HG03039 (cell line): ENCODE data around the gene TMA7B.
"Not testable (repeated sequence)": the region's sequence is repeated elsewhere in the genome, so short reads cannot be mapped to it uniquely, and the experiment has no call there.

ENCODE experiments used
- ATAC-seq: cut with Tn5 transposase; IDR thresholded peaks from one replicate; pipeline ENCODE4 v1.9.1; 2021; ENCODE audit warnings: mild to moderate bottlenecking, moderate library complexity; ENCODE audit not compliant: unreplicated experiment

Gene TMA7B

GRCh38 chr22:39951603-39952293, 8.4 kb upstream of the TMA7B start:
- ATAC-seq = not testable (repeated sequence)

- no peak for ATAC-seq
Observed at GRCh38 chr22:39952347-39952746, 7.8 kb upstream of the TMA7B start.

- ATAC-seq = no peak
Observed at GRCh38 chr22:39953101-39953500, 7.1 kb upstream of the TMA7B start.

- no peak for ATAC-seq
Observed at GRCh38 chr22:39954584-39955055, 5.6 kb upstream of the TMA7B start.

GRCh38 chr22:39955675-39956074, 4.5 kb upstream of the TMA7B start:
- no peak for ATAC-seq

- no peak for ATAC-seq
Observed at GRCh38 chr22:39956932-39957664, 3.1 kb upstream of the TMA7B start.

GRCh38 chr22:39958009-39958711, 2.0 kb upstream of the TMA7B start:
- ATAC-seq = no peak

- ATAC-seq = no peak
Observed at GRCh38 chr22:39958949-39959639, 1.1 kb upstream of the TMA7B start.

- peak; percentile 62 for ATAC-seq
Observed at GRCh38 chr22:39960791-39961746, 872 bp downstream of the TMA7B start.

- no peak for ATAC-seq
Observed at GRCh38 chr22:39962071-39962470, 1.9 kb downstream of the TMA7B start.

GRCh38 chr22:39965748-39966147, 5.6 kb downstream of the TMA7B start:
- no peak for ATAC-seq

- ATAC-seq = no peak
Observed at GRCh38 chr22:39966470-39966869, 6.3 kb downstream of the TMA7B start.

- no peak for ATAC-seq
Observed at GRCh38 chr22:39967103-39967829, 7.1 kb downstream of the TMA7B start.

GRCh38 chr22:39967996-39968972, 8.1 kb downstream of the TMA7B start:
- ATAC-seq = no peak

GRCh38 chr22:39970742-39971141, 10.5 kb downstream of the TMA7B start:
- ATAC-seq = no peak

- no peak for ATAC-seq
Observed at GRCh38 chr22:39972641-39973040, 12.4 kb downstream of the TMA7B start.

- ATAC-seq = no peak
Observed at GRCh38 chr22:39973656-39974055, 13.5 kb downstream of the TMA7B start.

- no peak for ATAC-seq
Observed at GRCh38 chr22:39974065-39974464, 13.9 kb downstream of the TMA7B start.
